ENCODE measurements around the gene RNF152. TPM values are rescaled to one million over a fixed set of nuclear protein-coding genes. Genes with fewer than 3 reads are reported as not detected.

RNF152 gene
- total RNA-seq, 1 experiment from 2014 or later, result 3.6 TPM

- H3K9me3 ChIP-seq (ENCODE audit: low read depth, low read length, poor library complexity, severe bottlenecking), result no peaks in the 10 kb centered on the region
- intact Hi-C loops (cut with micrococcal nuclease; ENCODE audit: unreplicated experiment), result no loop called here
- H3K36me3 ChIP-seq (ENCODE audit: insufficient read depth, low read length, poor library complexity, severe bottlenecking), result no peaks in the 10 kb centered on the region
- no peak overlapping the region for H3K4me3 ChIP-seq (ENCODE audit: low read depth, low read length, poor library complexity, severe bottlenecking)
- TF ChIP-seq EZH2 (IDR thresholded peaks at IDR 0.05; ENCODE audit: borderline replicate concordance, low read depth, low read length, poor library complexity, severe bottlenecking) (no peak), CTCF (conservative IDR thresholded peaks at IDR 0.05; ENCODE audit: low read depth, low read length) (no peak)
- H3K27me3 ChIP-seq (replicated peaks; ENCODE audit: insufficient read depth, low read depth, low read length, poor library complexity), result no peaks in the 10 kb centered on the region
- no peak for DNase-seq (ENCODE audit: low spot score)
- ChIA-PET POLR2A (ENCODE audit: low non-redundant PET) (no interaction called here), CTCF (no interaction called here)
- H3K27ac ChIP-seq (ENCODE audit: low read depth, low read length, poor library complexity, severe bottlenecking), result no peak overlapping the region
- H3K4me1 ChIP-seq (ENCODE audit: insufficient read depth, low read length, poor library complexity, severe bottlenecking), result no peaks in the 10 kb centered on the region
- no TSS peak for BruUV-seq (replicated peaks)
Observed at GRCh38 chr18:61856678-61857077, 36.1 kb downstream of the RNF152 start.

- Histone ChIP-seq H3K9me3 (ENCODE audit: low read depth, low read length, poor library complexity, severe bottlenecking) (no peaks in the 10 kb centered on the region), H3K36me3 (ENCODE audit: insufficient read depth, low read length, poor library complexity, severe bottlenecking) (no peaks in the 10 kb centered on the region), H3K27me3 (replicated peaks; ENCODE audit: insufficient read depth, low read depth, low read length, poor library complexity) (no peaks in the 10 kb centered on the region), H3K4me1 (ENCODE audit: insufficient read depth, low read length, poor library complexity, severe bottlenecking) (no peaks in the 10 kb centered on the region), H3K4me3 (ENCODE audit: low read depth, low read length, poor library complexity, severe bottlenecking) (no peak overlapping the region), H3K27ac (ENCODE audit: low read depth, low read length, poor library complexity, severe bottlenecking) (no peak overlapping the region)
- ChIA-PET CTCF (no interaction called here), POLR2A (ENCODE audit: low non-redundant PET) (no interaction called here)
- DNase-seq (ENCODE audit: low spot score), result no peak
- intact Hi-C loops (cut with micrococcal nuclease; ENCODE audit: unreplicated experiment), result no loop called here
- TF ChIP-seq CTCF (conservative IDR thresholded peaks at IDR 0.05; ENCODE audit: low read depth, low read length) (no peak), EZH2 (IDR thresholded peaks at IDR 0.05; ENCODE audit: borderline replicate concordance, low read depth, low read length, poor library complexity, severe bottlenecking) (no peak)
- BruUV-seq (replicated peaks), result no TSS peak
Observed at GRCh38 chr18:61855449-61856378, 37.1 kb downstream of the RNF152 start.

- Histone ChIP-seq H3K4me1 (ENCODE audit: insufficient read depth, low read length, poor library complexity, severe bottlenecking) (no peaks in the 10 kb centered on the region), H3K27me3 (replicated peaks; ENCODE audit: insufficient read depth, low read depth, low read length, poor library complexity) (no peaks in the 10 kb centered on the region), H3K4me3 (ENCODE audit: low read depth, low read length, poor library complexity, severe bottlenecking) (no peak overlapping the region), H3K36me3 (ENCODE audit: insufficient read depth, low read length, poor library complexity, severe bottlenecking) (no peaks in the 10 kb centered on the region), H3K27ac (ENCODE audit: low read depth, low read length, poor library complexity, severe bottlenecking) (no peak overlapping the region), H3K9me3 (ENCODE audit: low read depth, low read length, poor library complexity, severe bottlenecking) (no peaks in the 10 kb centered on the region)
- intact Hi-C loops (cut with micrococcal nuclease; ENCODE audit: unreplicated experiment), result no loop called here
- CTCF ChIA-PET, result no interaction called here
- TF ChIP-seq EZH2 (IDR thresholded peaks at IDR 0.05; ENCODE audit: borderline replicate concordance, low read depth, low read length, poor library complexity, severe bottlenecking) (no peak), CTCF (conservative IDR thresholded peaks at IDR 0.05; ENCODE audit: low read depth, low read length) (no peak)
- no TSS peak for BruUV-seq (replicated peaks)
- DNase-seq (ENCODE audit: low spot score), result no peak
- POLR2A ChIA-PET (ENCODE audit: low non-redundant PET), result no interaction called here
Observed at GRCh38 chr18:61854578-61855448, 38.0 kb downstream of the RNF152 start.
